OCI-LY3 (cell line): ENCODE data around the gene PMM2.
"Not testable (repeated sequence)": the region's sequence is repeated elsewhere in the genome, so short reads cannot be mapped to it uniquely, and the experiment has no call there.

Source experiments
- CTCF ChIP-seq: fragments of 200-600, 300-600 bp; sonication (generic); IDR thresholded peaks from 2 replicates; pipeline ENCODE4 v1.5.1; 2014; ENCODE audit warnings: antibody characterized with exemption, low read length, low read depth
- EZH2phosphoT487 ChIP-seq: fragments of 200-600 bp; shearing (Covaris generic); IDR thresholded peaks from 2 replicates; pipeline ENCODE4 v1.6.1; 2018; ENCODE audit warnings: antibody characterized with exemption, mixed run types, low read depth

- not testable (repeated sequence) for TF ChIP-seq CTCF, EZH2phosphoT487
Observed at GRCh38 chr16:8843296-8843695, 45.7 kb downstream of the PMM2 start.
